ENCODE data around the gene SH3GLB1.

- no peak for TF ChIP-seq EZH2 (IDR thresholded peaks at IDR 0.05; ENCODE audit: borderline replicate concordance, low read depth, low read length, severe bottlenecking)
- TF ChIP-seq POLR2A (IDR thresholded peaks at IDR 0.05; ENCODE audit: low read depth, low read length) = no peak
- no peak for TF ChIP-seq CTCF (IDR thresholded peaks at IDR 0.05; ENCODE audit: extremely low read depth in 1 of 2, insufficient read depth in 1 of 2, low read depth in 1 of 2, low read length in 2 of 2)
- TF ChIP-seq, protein P1, sequence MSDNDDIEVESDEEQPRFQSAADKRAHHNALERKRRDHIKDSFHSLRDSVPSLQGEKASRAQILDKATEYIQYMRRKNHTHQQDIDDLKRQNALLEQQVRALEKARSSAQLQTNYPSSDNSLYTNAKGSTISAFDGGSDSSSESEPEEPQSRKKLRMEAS (IDR thresholded peaks at IDR 0.05; ENCODE audit: insufficient read depth, insufficient read length) = no peak
- TF ChIP-seq POLR2AphosphoS5 (IDR thresholded peaks at IDR 0.05; ENCODE audit: insufficient read depth, low read depth, low read length) = no peak
- no peak for TF ChIP-seq JUN (IDR thresholded peaks at IDR 0.05; ENCODE audit: borderline replicate concordance, insufficient read depth, insufficient read length, low read depth)
Measured at GRCh38 chr1:86778569-86779239, 74.3 kb downstream of the SH3GLB1 start.
